HepG2 (cell line): Measurements from ENCODE around the gene TNFSF12. TPM values are rescaled to one million over a fixed set of nuclear protein-coding genes. Genes with fewer than 3 reads are reported as not detected.
A peak's percentile ranks its signal among the peaks of the same experiment; 100 is the strongest.

Experiments
- AHDC1 ChIP-seq: sonication (generic); formaldehyde crosslinking; IDR thresholded peaks from 2 replicates; pipeline ENCODE4 v1.5.1; 2020; ENCODE audit warnings: mild to moderate bottlenecking, missing genetic modification reagents, borderline replicate concordance
- CREM ChIP-seq, 2 experiments: sonication (generic) in 1 of 2; formaldehyde crosslinking in 1 of 2; IDR thresholded peaks; 2 replicates each; pipeline versions ENCODE4 v1.4.0 to v1.6.1; 2016 to 2020; ENCODE audit warnings: antibody characterized with exemption in 1 of 2, mild to moderate bottlenecking in 1 of 2, missing genetic modification reagents in 1 of 2
- GTF2F1 ChIP-seq: fragments of 150-350 bp; IDR thresholded peaks from 2 replicates; pipeline ENCODE4 v1.6.1; 2014; ENCODE audit warnings: low read length
- JARID2 ChIP-seq: sonication (generic); formaldehyde crosslinking; IDR thresholded peaks from 2 replicates; pipeline ENCODE4 v1.8.1; 2023; ENCODE audit warnings: missing genetic modification reagents, inconsistent platforms; ENCODE audit not compliant: insufficient replicate concordance
- KLF11 ChIP-seq: IDR thresholded peaks from 2 replicates; pipeline ENCODE4 v1.6.1; 2016; ENCODE audit warnings: missing compliant biosample characterization
- NCOA5 ChIP-seq: sonication (generic); formaldehyde crosslinking; IDR thresholded peaks from 2 replicates; pipeline ENCODE4 v1.4.0; 2020; ENCODE audit warnings: missing genetic modification reagents
- SAP130 ChIP-seq: IDR thresholded peaks from 2 replicates; pipeline ENCODE4 v1.6.1; 2016; ENCODE audit warnings: low read depth
- ZBTB39 ChIP-seq: sonication (generic); formaldehyde crosslinking; IDR thresholded peaks from 2 replicates; pipeline ENCODE4 v1.5.0; 2020; ENCODE audit warnings: missing genetic modification reagents
- ZGPAT ChIP-seq: IDR thresholded peaks from 2 replicates; pipeline ENCODE4 v1.6.1; 2016; ENCODE audit warnings: mild to moderate bottlenecking
- polyA plus RNA-seq, 8 experiments: library from polyadenylated mRNA; depleted of rRNA in 3 of 8; stranded (reverse) in 7 of 8; unstranded in 1 of 8; fragments of >200 nt; fragmentation: Illumina TruSeq in 4 of 8; extraction: Trizol in 4 of 8; gene quantifications; 2 replicates each; pipeline versions ENCODE4 v1.2.1 to v1.2.3, GENCODE V29; 2011 to 2016; ENCODE audit warnings: low read depth in 4 of 8, missing spikeins in 1 of 8, mixed read lengths in 1 of 8; ENCODE audit not compliant: insufficient read depth in 1 of 8
- total RNA-seq, 5 experiments: library from RNA; depleted of rRNA; stranded (reverse); fragments of >200 nt; fragmentation: Illumina TruSeq; extraction: Trizol; gene quantifications; 2 replicates each; pipeline ENCODE4 v1.2.3, GENCODE V29; 2016; ENCODE audit warnings: low read depth in 1 of 5
- TF ChIP-seq, protein P1 (sequence below): sonication (generic); formaldehyde crosslinking; IDR thresholded peaks from 2 replicates; pipeline ENCODE4 v1.5.0; 2020; ENCODE audit warnings: mild to moderate bottlenecking, missing genetic modification reagents, borderline replicate concordance

TNFSF12 gene
- total and polyA plus RNA-seq, 2 of the 13 experiments (the other 11 are each of a cell fraction or from before 2014, with no cell fraction given): 0.93 to 7.2 TPM

- TF ChIP-seq, protein P1, sequence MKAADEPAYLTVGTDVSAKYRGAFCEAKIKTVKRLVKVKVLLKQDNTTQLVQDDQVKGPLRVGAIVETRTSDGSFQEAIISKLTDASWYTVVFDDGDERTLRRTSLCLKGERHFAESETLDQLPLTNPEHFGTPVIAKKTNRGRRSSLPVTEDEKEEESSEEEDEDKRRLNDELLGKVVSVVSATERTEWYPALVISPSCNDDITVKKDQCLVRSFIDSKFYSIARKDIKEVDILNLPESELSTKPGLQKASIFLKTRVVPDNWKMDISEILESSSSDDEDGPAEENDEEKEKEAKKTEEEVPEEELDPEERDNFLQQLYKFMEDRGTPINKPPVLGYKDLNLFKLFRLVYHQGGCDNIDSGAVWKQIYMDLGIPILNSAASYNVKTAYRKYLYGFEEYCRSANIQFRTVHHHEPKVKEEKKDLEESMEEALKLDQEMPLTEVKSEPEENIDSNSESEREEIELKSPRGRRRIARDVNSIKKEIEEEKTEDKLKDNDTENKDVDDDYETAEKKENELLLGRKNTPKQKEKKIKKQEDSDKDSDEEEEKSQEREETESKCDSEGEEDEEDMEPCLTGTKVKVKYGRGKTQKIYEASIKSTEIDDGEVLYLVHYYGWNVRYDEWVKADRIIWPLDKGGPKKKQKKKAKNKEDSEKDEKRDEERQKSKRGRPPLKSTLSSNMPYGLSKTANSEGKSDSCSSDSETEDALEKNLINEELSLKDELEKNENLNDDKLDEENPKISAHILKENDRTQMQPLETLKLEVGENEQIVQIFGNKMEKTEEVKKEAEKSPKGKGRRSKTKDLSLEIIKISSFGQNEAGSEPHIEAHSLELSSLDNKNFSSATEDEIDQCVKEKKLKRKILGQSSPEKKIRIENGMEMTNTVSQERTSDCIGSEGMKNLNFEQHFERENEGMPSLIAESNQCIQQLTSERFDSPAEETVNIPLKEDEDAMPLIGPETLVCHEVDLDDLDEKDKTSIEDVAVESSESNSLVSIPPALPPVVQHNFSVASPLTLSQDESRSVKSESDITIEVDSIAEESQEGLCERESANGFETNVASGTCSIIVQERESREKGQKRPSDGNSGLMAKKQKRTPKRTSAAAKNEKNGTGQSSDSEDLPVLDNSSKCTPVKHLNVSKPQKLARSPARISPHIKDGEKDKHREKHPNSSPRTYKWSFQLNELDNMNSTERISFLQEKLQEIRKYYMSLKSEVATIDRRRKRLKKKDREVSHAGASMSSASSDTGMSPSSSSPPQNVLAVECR: 0 out of 2 replicates have a peak, but pooled peaks have one; percentile 10
- TF ChIP-seq JARID2 (CRISPR knock-in tag): no peak
- no peak for TF ChIP-seq CREM (IDR thresholded peaks at IDR 0.05)
- no peak for TF ChIP-seq CREM (CRISPR knock-in tag; IDR thresholded peaks at IDR 0.05)
- TF ChIP-seq AHDC1: no peak
- TF ChIP-seq SAP130: peak; percentile 51
- no peak for TF ChIP-seq KLF11 (CRISPR knock-in tag)
- no peak for TF ChIP-seq ZBTB39
- TF ChIP-seq ZGPAT: 0 out of 2 replicates have a peak, but pooled peaks have one; percentile 31
- TF ChIP-seq NCOA5 (CRISPR knock-in tag): no peak
- TF ChIP-seq GTF2F1: no peak
These were observed at the start of gene TNFSF12 (continued) for GRCh38 chr17:7548585-7549400.
